ENCODE measurements around the gene FKBP4.

GRCh38 chr12:2823483-2823882, 28.7 kb downstream of the FKBP4 start:
- no peak for TF ChIP-seq CTCF (IDR thresholded peaks at IDR 0.05)
- no peak for TF ChIP-seq POLR2AphosphoS5 (IDR thresholded peaks at IDR 0.05; ENCODE audit: insufficient read depth in 1 of 2, low read depth in 1 of 2)

All from vagina (tissue), 2 donors.